DND-41 (cell line): ENCODE measurements around the gene GLT6D1.

Experiments used
- EZH2 ChIP-seq: IDR thresholded peaks from 3 replicates; pipeline ENCODE4 v1.6.1; 2012; ENCODE audit warnings: borderline replicate concordance, low read depth, mild to moderate bottlenecking, moderate library complexity, low read length, inconsistent platforms; ENCODE audit not compliant: severe bottlenecking
- TF ChIP-seq, protein P1 (sequence below): IDR thresholded peaks from 2 replicates; pipeline ENCODE4 v1.5.1; 2012; ENCODE audit warnings: borderline replicate concordance, low read length, moderate library complexity, mild to moderate bottlenecking; ENCODE audit not compliant: poor library complexity, severe bottlenecking; ENCODE audit errors: extremely low read depth

DNA sequence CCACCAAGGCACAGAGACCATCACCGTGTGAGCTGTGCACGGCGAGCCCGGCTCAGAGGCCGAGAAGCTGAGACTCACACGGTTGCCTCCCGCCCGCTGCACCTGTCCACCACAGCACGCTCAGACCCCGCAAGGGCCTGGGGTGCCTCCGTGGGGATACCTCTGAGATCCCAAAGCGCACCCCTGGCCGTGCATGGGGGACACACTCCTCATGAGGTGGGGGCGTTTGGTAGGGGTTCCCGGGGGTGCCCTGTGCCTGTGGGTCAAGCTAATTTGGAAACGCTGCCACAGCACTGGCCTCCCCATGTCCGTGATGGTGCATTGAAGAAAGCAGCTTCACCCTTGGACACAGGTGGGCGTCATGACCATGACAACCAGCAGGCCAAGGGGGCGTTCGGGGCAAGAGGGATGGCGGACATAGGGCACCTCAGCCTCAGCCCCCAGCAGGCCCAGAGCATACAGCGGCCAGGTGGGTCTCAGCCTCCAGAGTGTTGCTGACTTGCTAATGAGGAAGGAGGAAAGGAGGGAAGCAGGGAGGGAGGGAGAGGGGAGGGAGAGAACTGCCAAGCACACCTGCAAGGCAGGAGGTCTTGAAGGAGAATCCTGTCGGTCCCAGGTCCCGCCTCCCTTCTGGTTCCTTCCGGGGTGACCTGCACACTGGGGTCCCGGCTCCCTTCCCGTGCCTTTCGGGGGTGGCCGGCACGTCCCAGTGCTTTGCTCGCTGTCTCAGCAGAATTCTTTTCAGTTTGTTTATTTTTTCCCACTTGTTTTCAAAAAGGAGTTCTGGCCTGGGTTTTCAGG lies 34.7 kb downstream of the GLT6D1 start:
- TF ChIP-seq, protein P1, sequence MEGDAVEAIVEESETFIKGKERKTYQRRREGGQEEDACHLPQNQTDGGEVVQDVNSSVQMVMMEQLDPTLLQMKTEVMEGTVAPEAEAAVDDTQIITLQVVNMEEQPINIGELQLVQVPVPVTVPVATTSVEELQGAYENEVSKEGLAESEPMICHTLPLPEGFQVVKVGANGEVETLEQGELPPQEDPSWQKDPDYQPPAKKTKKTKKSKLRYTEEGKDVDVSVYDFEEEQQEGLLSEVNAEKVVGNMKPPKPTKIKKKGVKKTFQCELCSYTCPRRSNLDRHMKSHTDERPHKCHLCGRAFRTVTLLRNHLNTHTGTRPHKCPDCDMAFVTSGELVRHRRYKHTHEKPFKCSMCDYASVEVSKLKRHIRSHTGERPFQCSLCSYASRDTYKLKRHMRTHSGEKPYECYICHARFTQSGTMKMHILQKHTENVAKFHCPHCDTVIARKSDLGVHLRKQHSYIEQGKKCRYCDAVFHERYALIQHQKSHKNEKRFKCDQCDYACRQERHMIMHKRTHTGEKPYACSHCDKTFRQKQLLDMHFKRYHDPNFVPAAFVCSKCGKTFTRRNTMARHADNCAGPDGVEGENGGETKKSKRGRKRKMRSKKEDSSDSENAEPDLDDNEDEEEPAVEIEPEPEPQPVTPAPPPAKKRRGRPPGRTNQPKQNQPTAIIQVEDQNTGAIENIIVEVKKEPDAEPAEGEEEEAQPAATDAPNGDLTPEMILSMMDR, result no peak
- TF ChIP-seq EZH2, result no peak
